Stomach (tissue), 9 donors: ENCODE measurements around the gene PIP5K1B. TPM values are rescaled to one million over a fixed set of nuclear protein-coding genes. Genes with fewer than 3 reads are reported as not detected.
A peak's percentile ranks its signal among the peaks of the same experiment; 100 is the strongest.

ENCODE experiments used
- DNase-seq, 2 donors: peaks; one replicate each; pipeline versions ENCODE4 v3.0.0 to v3.0.0-alpha.2; 2013 to 2019
- H3K27ac ChIP-seq, 5 donors: fragments of 200-600 bp in 4 of 5; sonication (generic) in 4 of 5; one replicate each; pipeline ENCODE4 v1.5.1; 2013 to 2019; ENCODE audit warnings: mild to moderate bottlenecking in 1 of 5, moderate library complexity in 1 of 5
- H3K27me3 ChIP-seq, 3 donors: fragments of 200-600 bp; sonication (generic); one replicate each; pipeline ENCODE4 v1.5.1; 2017 to 2019; ENCODE audit warnings: mixed run types in 1 of 3
- H3K36me3 ChIP-seq, 4 donors: fragments of 200-600 bp; sonication (generic); 1 replicate in 3 of 4; 2 replicates in 1 of 4; pipeline ENCODE4 v1.5.1; 2016 to 2019
- H3K4me1 ChIP-seq, 4 donors: fragments of 200-600 bp; sonication (generic); one replicate each; pipeline ENCODE4 v1.5.1; 2016 to 2019
- H3K4me3 ChIP-seq, 4 donors: fragments of 200-600 bp; sonication (generic) in 3 of 4; one replicate each; pipeline ENCODE4 v1.5.1; 2016 to 2019; ENCODE audit warnings: mild to moderate bottlenecking in 1 of 4
- H3K9me3 ChIP-seq, 4 donors: fragments of 200-600 bp; sonication (generic); one replicate each; pipeline ENCODE4 v1.5.1; 2016 to 2019
- EP300 ChIP-seq: sonication (generic); formaldehyde crosslinking; IDR thresholded peaks from one replicate; pipeline ENCODE4 v1.6.1; 2017; ENCODE audit warnings: antibody characterized with exemption
- POLR2A ChIP-seq, 4 donors: fragments of 450-650 bp; IDR thresholded peaks; one replicate each; pipeline ENCODE4 v1.6.1; 2016; ENCODE audit warnings: antibody characterized with exemption in 4 of 4, control low read depth in 2 of 4, mild to moderate bottlenecking in 1 of 4, moderate library complexity in 1 of 4
- POLR2AphosphoS5 ChIP-seq, 3 donors: sonication (generic); formaldehyde crosslinking; IDR thresholded peaks; one replicate each; pipeline ENCODE4 v1.6.1; 2016; ENCODE audit warnings: antibody characterized with exemption in 3 of 3
- WGBS, 5 donors: extraction: QIAGEN DNeasy Blood & Tissue Kit in 3 of 5; methylation state at CpG; one replicate each; pipeline versions ENCODE4 v1.1.5 to v1.1.7; 2013 to 2018; 5-methylcytosine and 5-hydroxymethylcytosine counted together
- intact Hi-C: fragments of 100-400 bp; cut with DNase I; formaldehyde crosslinking; loops from one replicate; pipeline ENCODE4 v1.15.1; 2023; ENCODE audit warnings: low total_unique reads
- polyA plus RNA-seq, 3 donors: library from polyadenylated mRNA; stranded (reverse); fragments of 200-250 nt; gene quantifications; one replicate each; pipeline ENCODE4 v1.2.3, GENCODE V29; 2013
- total RNA-seq, 5 donors: library from RNA; depleted of rRNA; stranded (reverse); fragments of >200 nt; gene quantifications; one replicate each; pipeline versions ENCODE4 v1.1.0 to v1.2.3, GENCODE V29; 2014 to 2016
- TF ChIP-seq, protein P1 (sequence below), 7 experiments: fragments of 450-650 bp in 4 of 7; fragments of 200-600 bp in 3 of 7; sonication (generic) in 3 of 7; IDR thresholded peaks; one replicate each; pipeline ENCODE4 v1.5.1; 2016 to 2019; ENCODE audit warnings: antibody characterized with exemption in 7 of 7, control low read depth in 2 of 7, mild to moderate bottlenecking in 1 of 7
- donor health status: healthy with polysubstance abuse.
- donor health status: Bipolar disorder and iron deficiency.
- donor health status: healthy.

PIP5K1B gene
- total and polyA plus RNA-seq, 8 donors = 2.3 to 33.8 (median 16.6) TPM

DNA sequence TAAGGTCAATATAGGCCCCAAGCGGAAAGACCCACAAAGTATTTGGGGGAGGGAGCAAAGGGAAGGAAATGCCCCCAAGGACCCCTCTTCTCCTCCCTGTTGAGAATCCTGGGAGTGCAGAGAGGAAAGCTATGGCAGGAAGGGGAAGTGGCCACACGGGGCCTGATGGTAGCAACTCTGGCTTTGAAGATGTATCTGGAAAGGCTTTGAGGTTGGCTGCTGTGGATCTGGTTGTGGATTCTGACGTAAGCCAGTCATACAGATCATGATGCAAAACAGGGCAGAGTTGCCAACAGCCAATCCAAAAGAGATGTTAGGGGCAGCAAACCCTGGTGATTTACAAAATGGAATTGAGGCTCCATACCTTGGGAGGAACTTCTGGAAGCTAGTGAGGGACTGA is 200.1 kb downstream of the PIP5K1B start:
- Histone ChIP-seq H3K9me3 (no peaks in the 10 kb centered on the region), H3K27ac (no peak overlapping the region)
- intact Hi-C loops = no loop called here

DNA sequence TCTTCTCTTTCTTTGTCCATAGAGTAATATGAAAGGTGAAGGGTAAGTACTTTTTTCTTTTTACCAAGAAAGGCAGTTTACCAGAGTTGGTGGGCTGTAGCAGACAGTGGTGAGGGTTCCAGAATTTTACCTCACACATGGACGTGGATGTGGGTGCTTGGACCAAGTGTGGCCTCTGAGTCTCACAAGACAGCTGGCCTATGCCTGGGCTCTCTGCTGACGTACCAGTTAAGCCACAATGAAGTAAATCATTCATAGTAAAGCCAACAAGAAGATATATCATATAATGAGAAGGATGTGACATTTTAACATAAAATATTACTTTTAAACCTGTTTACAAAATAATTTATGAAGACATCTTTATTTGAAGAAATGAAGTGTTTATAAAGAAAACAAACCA is 202.9 kb downstream of the PIP5K1B start:
- H3K4me3 ChIP-seq = no peak overlapping the region
- WGBS, 5 donors = 82 to 93% (median 90%) methylated on average over 2 of the region's 2 CpGs
- peaks cover 0 to 6% (median 3%) of the 10 kb centered on the region in 4 donors for H3K4me1 ChIP-seq
- no peaks in the 10 kb centered on the region for H3K9me3 ChIP-seq
- TF ChIP-seq, protein P1, sequence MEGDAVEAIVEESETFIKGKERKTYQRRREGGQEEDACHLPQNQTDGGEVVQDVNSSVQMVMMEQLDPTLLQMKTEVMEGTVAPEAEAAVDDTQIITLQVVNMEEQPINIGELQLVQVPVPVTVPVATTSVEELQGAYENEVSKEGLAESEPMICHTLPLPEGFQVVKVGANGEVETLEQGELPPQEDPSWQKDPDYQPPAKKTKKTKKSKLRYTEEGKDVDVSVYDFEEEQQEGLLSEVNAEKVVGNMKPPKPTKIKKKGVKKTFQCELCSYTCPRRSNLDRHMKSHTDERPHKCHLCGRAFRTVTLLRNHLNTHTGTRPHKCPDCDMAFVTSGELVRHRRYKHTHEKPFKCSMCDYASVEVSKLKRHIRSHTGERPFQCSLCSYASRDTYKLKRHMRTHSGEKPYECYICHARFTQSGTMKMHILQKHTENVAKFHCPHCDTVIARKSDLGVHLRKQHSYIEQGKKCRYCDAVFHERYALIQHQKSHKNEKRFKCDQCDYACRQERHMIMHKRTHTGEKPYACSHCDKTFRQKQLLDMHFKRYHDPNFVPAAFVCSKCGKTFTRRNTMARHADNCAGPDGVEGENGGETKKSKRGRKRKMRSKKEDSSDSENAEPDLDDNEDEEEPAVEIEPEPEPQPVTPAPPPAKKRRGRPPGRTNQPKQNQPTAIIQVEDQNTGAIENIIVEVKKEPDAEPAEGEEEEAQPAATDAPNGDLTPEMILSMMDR (IDR thresholded peaks at IDR 0.05) = no peak
- TF ChIP-seq POLR2AphosphoS5 (IDR thresholded peaks at IDR 0.05) (no peak), EP300 (no peak), POLR2A (IDR thresholded peaks at IDR 0.05) (no peak)
- no peaks in the 10 kb centered on the region for H3K27me3 ChIP-seq
- intact Hi-C loops = no loop called here
- no peaks in the 10 kb centered on the region for H3K36me3 ChIP-seq
- no peak for DNase-seq
- H3K27ac ChIP-seq = no peak overlapping the region

More for the DNA sequence above, 200.1 kb downstream of the PIP5K1B start:
- Histone ChIP-seq H3K4me1 (no peaks in the 10 kb centered on the region), H3K27me3 (no peaks in the 10 kb centered on the region), H3K36me3 (no peaks in the 10 kb centered on the region), H3K4me3 (no peak overlapping the region)
- TF ChIP-seq EP300 (no peak), POLR2A (IDR thresholded peaks at IDR 0.05) (no peak), POLR2AphosphoS5 (IDR thresholded peaks at IDR 0.05) (no peak)
- TF ChIP-seq, protein P1 (IDR thresholded peaks at IDR 0.05) = no peak
- no peak for DNase-seq
- 52 to 83% (median 71%) methylated on average over 3 of the region's 3 CpGs for WGBS, 5 donors

DNA sequence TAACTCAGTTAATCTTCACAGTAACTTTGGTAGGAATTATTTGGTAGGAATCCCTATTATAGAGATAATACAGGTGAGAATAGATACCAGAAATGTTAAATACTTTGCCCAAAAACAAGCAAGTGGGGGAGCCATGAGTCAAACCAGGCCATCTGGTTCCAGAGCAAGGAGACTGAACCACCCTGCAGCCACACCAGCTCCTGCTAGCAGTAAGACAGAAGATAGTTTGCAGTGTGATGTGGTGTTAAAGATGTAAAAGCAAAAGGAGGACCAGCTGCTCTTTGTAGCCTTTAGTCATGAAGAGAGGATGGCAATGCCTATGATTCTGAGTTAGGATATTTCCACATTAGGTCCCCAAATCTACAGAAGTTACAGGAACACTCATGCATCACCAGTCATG is 207.5 kb downstream of the PIP5K1B start:
- Histone ChIP-seq H3K4me1 (peaks cover 0 to 7% (median 5%) of the 10 kb centered on the region in 4 donors), H3K36me3 (peaks cover 0 to 2% (median 0%) of the 10 kb centered on the region in 4 donors), H3K27me3 (no peaks in the 10 kb centered on the region), H3K4me3 (no peak overlapping the region), H3K27ac (peak overlapping the region in 2 of 5 donors; percentile 21 to 25), H3K9me3 (no peaks in the 10 kb centered on the region)
- intact Hi-C loops = no loop called here
- DNase-seq = no peak
- no peak for TF ChIP-seq EP300
- TF ChIP-seq POLR2AphosphoS5 (IDR thresholded peaks at IDR 0.05) = no peak
- TF ChIP-seq, protein P1 (IDR thresholded peaks at IDR 0.05) = no peak
- TF ChIP-seq POLR2A (IDR thresholded peaks at IDR 0.05) = no peak

DNA sequence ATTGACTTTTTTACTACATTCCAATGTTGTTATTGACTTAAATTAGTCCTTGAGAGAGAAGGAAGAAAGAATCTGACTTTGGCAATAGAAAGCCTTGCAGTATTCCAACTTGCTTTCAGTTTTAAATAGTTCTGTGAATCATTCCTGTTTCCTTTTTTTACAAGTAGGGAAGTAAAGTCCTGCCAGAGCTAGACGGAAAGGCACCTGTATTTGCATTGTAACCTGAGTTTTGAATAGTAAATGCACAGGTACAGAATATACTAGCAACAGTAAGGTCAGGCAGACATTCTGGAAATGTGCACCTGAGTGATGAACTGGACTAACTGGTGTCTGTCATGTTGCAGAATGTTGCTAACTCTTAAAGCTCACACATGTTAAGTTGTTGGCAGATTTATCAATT is 208.0 kb downstream of the PIP5K1B start:
- peak overlapping the region in 1 of 5 donors; percentile 59 for H3K27ac ChIP-seq
- intact Hi-C loops = no loop called here

More for the DNA sequence above, 208.0 kb downstream of the PIP5K1B start:
- no peak for DNase-seq
- Histone ChIP-seq H3K4me3 (no peak overlapping the region), H3K4me1 (peaks cover 0 to 7% (median 5%) of the 10 kb centered on the region in 4 donors), H3K27me3 (no peaks in the 10 kb centered on the region), H3K36me3 (peaks cover 0 to 5% (median 0%) of the 10 kb centered on the region in 4 donors), H3K9me3 (no peaks in the 10 kb centered on the region)
- TF ChIP-seq, protein P1 (IDR thresholded peaks at IDR 0.05) = no peak
- TF ChIP-seq EP300 = no peak
- WGBS, 5 donors = 0 to 12% (median 6%) methylated on average over 1 of the region's 1 CpG
